Measurements from ENCODE around the gene IFIT1B. TPM values are rescaled to one million over a fixed set of nuclear protein-coding genes. Genes with fewer than 3 reads are reported as not detected.

IFIT1B gene
- total RNA-seq: under 0.01 TPM in 1 of 2 replicates, not detected in the other

DNA sequence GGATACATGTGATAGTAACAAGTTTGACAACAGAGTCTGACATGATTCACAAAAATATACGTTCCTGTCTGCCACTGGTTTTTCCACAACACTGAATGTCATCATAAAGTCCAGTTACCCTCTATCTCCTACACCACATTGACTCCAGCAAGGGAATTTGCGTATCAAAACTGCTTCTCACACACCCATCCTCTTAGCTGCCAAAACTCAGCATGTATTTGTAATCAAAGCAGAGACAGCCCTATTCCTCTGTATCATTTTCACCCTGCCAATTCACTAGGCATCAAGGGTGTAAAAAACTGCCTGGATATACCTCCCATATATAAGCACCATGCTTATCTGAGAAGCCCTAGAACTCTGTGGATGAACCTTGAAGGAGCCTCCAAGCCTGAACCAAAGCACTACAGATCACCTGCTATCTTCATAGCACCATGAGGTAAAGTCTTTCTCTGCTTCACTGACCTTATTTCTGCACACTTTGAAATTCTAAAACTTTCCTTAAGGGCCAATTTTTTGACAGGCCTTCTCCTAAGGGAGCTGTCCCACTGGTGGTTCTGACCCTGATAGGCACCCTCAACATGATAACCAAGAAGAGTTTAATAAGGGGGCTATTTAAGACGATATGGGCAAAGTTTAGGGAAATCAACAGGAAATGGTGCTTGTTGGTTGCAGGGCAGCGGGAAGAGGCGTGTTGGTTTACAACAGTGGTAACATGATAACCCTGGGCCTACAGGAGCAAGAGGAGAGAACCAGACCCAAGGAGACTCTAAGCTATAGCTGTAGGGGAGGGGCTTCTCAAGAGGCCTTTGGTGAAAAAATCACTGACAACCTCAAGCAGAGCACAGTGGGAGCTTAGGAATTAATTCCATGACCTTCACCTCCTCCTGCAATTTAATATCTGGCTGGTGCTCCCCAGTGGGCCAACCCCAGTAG, at the start of gene IFIT1B:
Gene IFIT1B (plus strand): TSS at position 352 of the 933 bp plus-strand sequence. CDS start 80 bp downstream, at position 432.

DNA sequence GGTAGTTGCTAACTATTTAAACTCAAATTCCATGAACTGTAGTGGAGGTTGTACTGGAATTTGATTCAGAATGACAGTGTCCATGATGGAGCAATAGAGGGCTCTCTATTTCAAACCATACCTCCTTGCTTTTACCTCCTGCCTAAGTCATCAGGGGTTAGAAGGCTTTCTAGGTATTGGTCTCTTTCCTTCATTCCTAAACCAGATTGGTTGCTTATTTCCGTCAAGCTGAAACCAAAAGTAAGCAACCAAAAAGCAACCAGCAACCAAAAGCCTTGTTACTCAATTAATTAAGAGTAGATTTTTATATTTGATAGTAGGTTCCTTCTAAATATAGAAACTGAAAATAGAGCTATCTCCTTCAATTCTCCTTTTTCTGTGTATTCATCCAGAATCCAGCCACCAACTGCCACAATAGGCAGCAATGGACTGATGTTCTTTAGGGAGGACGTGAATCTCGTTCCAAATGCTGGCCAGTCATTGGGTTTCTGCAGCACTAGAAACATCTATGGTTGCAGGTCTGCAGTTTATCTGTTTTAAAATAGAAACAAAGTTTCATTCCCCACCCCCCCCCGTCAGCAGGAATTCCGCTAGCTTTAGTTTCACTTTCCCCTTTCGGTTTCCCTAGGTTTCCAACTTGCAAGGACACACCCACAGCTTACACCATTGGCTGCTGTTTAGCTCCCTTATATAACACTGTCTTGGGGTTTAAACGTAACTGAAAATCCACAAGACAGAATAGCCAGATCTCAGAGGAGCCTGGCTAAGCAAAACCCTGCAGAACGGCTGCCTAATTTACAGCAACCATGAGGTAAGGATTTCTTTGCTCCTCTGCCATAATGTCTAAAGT, 14.3 kb downstream of the IFIT1B start, which contains the start of gene IFIT1:
Gene IFIT1 (plus strand): TSS at position 717 of the 850 bp plus-strand sequence. CDS start 90 bp downstream, at position 807.

DNA sequence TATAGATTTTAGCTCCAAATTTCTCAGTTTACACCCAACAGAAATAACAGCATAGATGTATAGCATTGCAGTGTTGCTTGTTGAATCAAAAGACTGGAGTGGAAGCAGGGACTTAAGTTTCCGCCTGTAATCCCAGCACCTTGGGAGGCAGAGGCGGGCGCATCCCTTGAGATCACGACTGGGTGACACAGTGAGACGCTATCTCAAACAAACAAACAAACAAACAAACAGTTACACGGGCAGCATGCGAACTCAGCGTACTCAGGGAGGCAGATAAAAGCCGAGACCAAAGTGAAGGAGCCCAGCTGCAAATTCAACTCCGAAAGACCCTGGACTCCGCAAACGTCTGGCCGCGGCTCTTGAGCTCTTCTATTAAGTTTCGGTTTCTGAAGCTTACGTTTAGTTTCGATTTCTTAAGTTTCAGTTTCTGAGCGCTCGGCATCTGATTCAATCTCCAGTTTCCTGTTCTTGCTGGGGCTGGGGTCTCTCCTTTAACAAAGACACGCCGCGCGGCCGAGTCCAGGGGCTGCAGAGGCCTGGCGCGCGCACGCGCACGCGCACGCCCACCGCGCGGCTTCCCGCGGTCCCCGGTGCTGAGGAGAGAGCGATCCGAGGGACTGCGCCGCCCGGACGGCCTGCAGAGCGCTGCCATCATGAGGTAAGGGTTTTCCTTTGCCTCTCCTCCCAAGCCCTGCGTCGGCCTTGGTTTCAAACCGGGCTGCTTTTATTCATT, 36.5 kb downstream of the IFIT1B start, which contains the start of gene IFIT5:
Gene IFIT5 (plus strand): TSS at position 423 of the 733 bp plus-strand sequence. CDS start 231 bp downstream, at position 654.

Other genes starting within 250 kb of the IFIT1B start
- 0.26 and 0.47 TPM in 2 replicates for gene CH25H, start 170.7 kb upstream of the IFIT1B start, total RNA-seq
- 32.0 and 37.8 TPM in 2 replicates for gene LIPA, start 126.3 kb upstream of the IFIT1B start, total RNA-seq
- gene IFIT2, start 76.0 kb upstream of the IFIT1B start, total RNA-seq: 8.0 and 9.1 TPM in 2 replicates
- gene IFIT3, start 50.1 kb upstream of the IFIT1B start, total RNA-seq: 19.0 and 19.7 TPM in 2 replicates
- gene IFIT1, start 14.6 kb downstream of the IFIT1B start, total RNA-seq: 40.8 and 43.9 TPM in 2 replicates
- 18.8 and 20.0 TPM in 2 replicates for gene IFIT5, start 36.5 kb downstream of the IFIT1B start, total RNA-seq
- gene SLC16A12, start 157.5 kb downstream of the IFIT1B start, total RNA-seq: under 0.01 and 0.16 TPM in 2 replicates

Data from bronchial smooth muscle cell (primary cell).